ENCODE results near the gene PEX10. TPM values are rescaled to one million over a fixed set of nuclear protein-coding genes. Genes with fewer than 3 reads are reported as not detected.

PEX10 gene
- total RNA-seq, 1 experiment from 2014 or later: 21.9 TPM

GRCh38 chr1:2419416-2419815 is 7.1 kb upstream of the PEX10 start:
- ChIA-PET POLR2A (no interaction called here), CTCF (no interaction called here)
- no peaks in the 10 kb centered on the region for H3K4me1 ChIP-seq
- no peak overlapping the region for H3K4me3 ChIP-seq (ENCODE audit: low read depth, low read length)
- H3K4me1 Mint-ChIP-seq (ENCODE audit: low read depth, unreplicated experiment): peaks cover under 1% of the 10 kb centered on the region
- H3K27ac Mint-ChIP-seq (ENCODE audit: unreplicated experiment): no peak overlapping the region
- no peaks in the 10 kb centered on the region for H3K36me3 ChIP-seq (ENCODE audit: control insufficient read depth, insufficient read depth, low read length)
- H3K9me3 ChIP-seq: no peaks in the 10 kb centered on the region
- peaks cover 8% of the 10 kb centered on the region for H3K36me3 Mint-ChIP-seq (ENCODE audit: insufficient read depth, unreplicated experiment)
- no peak for TF ChIP-seq CTCF (IDR thresholded peaks at IDR 0.05; ENCODE audit: insufficient read depth in 1 of 2, low read depth in 1 of 2, low read length in 1 of 2, severe bottlenecking in 1 of 2, unreplicated experiment in 1 of 2)
- intact Hi-C loops (cut with micrococcal nuclease; ENCODE audit: unreplicated experiment): no loop called here
- no peak overlapping the region for H3K4me3 Mint-ChIP-seq (ENCODE audit: unreplicated experiment)
- peaks cover 12% of the 10 kb centered on the region for H3K27me3 Mint-ChIP-seq (ENCODE audit: insufficient read depth, unreplicated experiment)
- BruUV-seq (replicated peaks): no TSS peak
- no peak for DNase-seq
- no peaks in the 10 kb centered on the region; the same call in 1 of the 2 replicates for H3K27me3 ChIP-seq (replicated peaks; ENCODE audit: control insufficient read depth, insufficient read depth, low read length)
- H3K9me3 Mint-ChIP-seq (ENCODE audit: unreplicated experiment): no peaks in the 10 kb centered on the region

GRCh38 chr1:2418791-2419320 is 6.5 kb upstream of the PEX10 start:
- CTCF ChIA-PET: no interaction called here
- peaks cover 12% of the 10 kb centered on the region for H3K27me3 Mint-ChIP-seq (ENCODE audit: insufficient read depth, unreplicated experiment)
- intact Hi-C loops (cut with micrococcal nuclease; ENCODE audit: unreplicated experiment): no loop called here

GRCh38 chr1:2417833-2418225 is 5.5 kb upstream of the PEX10 start:
- ChIA-PET POLR2A (no interaction called here), CTCF (no interaction called here)
- H3K4me1 ChIP-seq: no peaks in the 10 kb centered on the region; the same call in 1 of the 2 replicates
- no peaks in the 10 kb centered on the region; the same call in 1 of the 2 replicates for H3K27me3 ChIP-seq (replicated peaks; ENCODE audit: control insufficient read depth, insufficient read depth, low read length)
- H3K9me3 ChIP-seq: no peaks in the 10 kb centered on the region
- Mint-ChIP-seq H3K4me1 (ENCODE audit: low read depth, unreplicated experiment) (peaks cover 5% of the 10 kb centered on the region), H3K4me3 (ENCODE audit: unreplicated experiment) (no peak overlapping the region), H3K27me3 (ENCODE audit: insufficient read depth, unreplicated experiment) (peaks cover 12% of the 10 kb centered on the region), H3K36me3 (ENCODE audit: insufficient read depth, unreplicated experiment) (peaks cover 13% of the 10 kb centered on the region), H3K27ac (ENCODE audit: unreplicated experiment) (no peak overlapping the region), H3K9me3 (ENCODE audit: unreplicated experiment) (no peaks in the 10 kb centered on the region)
- no peak for DNase-seq
- no TSS peak for BruUV-seq (replicated peaks)
- TF ChIP-seq CTCF (IDR thresholded peaks at IDR 0.05; ENCODE audit: insufficient read depth in 1 of 2, low read depth in 1 of 2, low read length in 1 of 2, severe bottlenecking in 1 of 2, unreplicated experiment in 1 of 2): no peak
- intact Hi-C loops (cut with micrococcal nuclease; ENCODE audit: unreplicated experiment): no loop called here
- no peaks in the 10 kb centered on the region for H3K36me3 ChIP-seq (ENCODE audit: control insufficient read depth, insufficient read depth, low read length)
- no peak overlapping the region for H3K4me3 ChIP-seq (ENCODE audit: low read depth, low read length)

More at GRCh38 chr1:2418791-2419320, 6.5 kb upstream of the PEX10 start:
- H3K4me3 Mint-ChIP-seq (ENCODE audit: unreplicated experiment): no peak overlapping the region
- DNase-seq: no peak
- Histone ChIP-seq H3K36me3 (ENCODE audit: control insufficient read depth, insufficient read depth, low read length) (no peaks in the 10 kb centered on the region), H3K9me3 (no peaks in the 10 kb centered on the region), H3K4me1 (no peaks in the 10 kb centered on the region; the same call in 1 of the 2 replicates), H3K4me3 (ENCODE audit: low read depth, low read length) (no peak overlapping the region), H3K27me3 (replicated peaks; ENCODE audit: control insufficient read depth, insufficient read depth, low read length) (no peaks in the 10 kb centered on the region; the same call in 1 of the 2 replicates)
- H3K27ac Mint-ChIP-seq (ENCODE audit: unreplicated experiment): no peak overlapping the region
- TF ChIP-seq CTCF (IDR thresholded peaks at IDR 0.05; ENCODE audit: insufficient read depth in 1 of 2, low read depth in 1 of 2, low read length in 1 of 2, severe bottlenecking in 1 of 2, unreplicated experiment in 1 of 2): no peak
- no TSS peak for BruUV-seq (replicated peaks)
- peaks cover 13% of the 10 kb centered on the region for H3K36me3 Mint-ChIP-seq (ENCODE audit: insufficient read depth, unreplicated experiment)
- POLR2A ChIA-PET: no interaction called here
- H3K9me3 Mint-ChIP-seq (ENCODE audit: unreplicated experiment): no peaks in the 10 kb centered on the region
- peaks cover 5% of the 10 kb centered on the region for H3K4me1 Mint-ChIP-seq (ENCODE audit: low read depth, unreplicated experiment)
